HG03558 (cell line): ENCODE measurements around the gene RNF123.
"Not testable (repeated sequence)": the region's sequence is repeated elsewhere in the genome, so short reads cannot be mapped to it uniquely, and the experiment has no call there.

ENCODE experiments used
- ATAC-seq: cut with Tn5 transposase; IDR thresholded peaks from one replicate; pipeline ENCODE4 v1.9.1; 2021; ENCODE audit warnings: moderate number of reproducible peaks; ENCODE audit not compliant: unreplicated experiment; ENCODE audit errors: extremely low read depth

Gene RNF123

GRCh38 chr3:49733551-49733950, 44.2 kb downstream of the RNF123 start:
- no peak for ATAC-seq

GRCh38 chr3:49734752-49735151, 45.4 kb downstream of the RNF123 start:
- ATAC-seq: no peak

- ATAC-seq: no peak
Measured at GRCh38 chr3:49738067-49738713, 48.8 kb downstream of the RNF123 start.

GRCh38 chr3:49740427-49740826, 51.1 kb downstream of the RNF123 start:
- ATAC-seq: no peak

- no peak for ATAC-seq
Measured at GRCh38 chr3:49745986-49746385, 56.6 kb downstream of the RNF123 start.

GRCh38 chr3:49747792-49748480, 58.6 kb downstream of the RNF123 start:
- ATAC-seq: no peak

GRCh38 chr3:49748874-49749273, 59.5 kb downstream of the RNF123 start:
- ATAC-seq: not testable (repeated sequence)

- ATAC-seq: no peak
Measured at GRCh38 chr3:49750056-49750455, 60.7 kb downstream of the RNF123 start.

GRCh38 chr3:49751501-49751900, 62.1 kb downstream of the RNF123 start:
- no peak for ATAC-seq

GRCh38 chr3:49754536-49754935, 65.2 kb downstream of the RNF123 start:
- no peak for ATAC-seq

GRCh38 chr3:49756036-49756435, 66.7 kb downstream of the RNF123 start:
- no peak for ATAC-seq

- no peak for ATAC-seq
Measured at GRCh38 chr3:49757197-49757596, 67.8 kb downstream of the RNF123 start.

GRCh38 chr3:49759226-49759625, 69.9 kb downstream of the RNF123 start:
- no peak for ATAC-seq

GRCh38 chr3:49761661-49762060, 72.3 kb downstream of the RNF123 start:
- no peak for ATAC-seq

- no peak for ATAC-seq
Measured at GRCh38 chr3:49763981-49764380, 74.6 kb downstream of the RNF123 start.

GRCh38 chr3:49769286-49769915, 80.0 kb downstream of the RNF123 start:
- ATAC-seq: no peak

GRCh38 chr3:49769926-49770325, 80.6 kb downstream of the RNF123 start:
- ATAC-seq: no peak
